HEK293T (cell line): ENCODE measurements around the gene BACH1.

Source experiments
- CTCF ChIA-PET: fragments of 350-600 bp; formaldehyde crosslinking; extraction: SDS; loops from one replicate; lab custom pipeline; 2021; ENCODE audit warnings: antibody characterized with exemption, inconsistent platforms; lab: Yijun Ruan, JAX
- POLR2A ChIA-PET: fragments of 350-600 bp; formaldehyde crosslinking; extraction: SDS; loops from one replicate; lab custom pipeline; 2020; ENCODE audit warnings: antibody characterized with exemption, inconsistent platforms; lab: Yijun Ruan, JAX
- DNase-seq: peaks from one replicate; pipeline ENCODE4 v3.0.0; 2012; ENCODE audit warnings: mixed read lengths; ENCODE audit errors: extremely low spot score
- ARNT ChIP-seq: fragments of 450-650 bp; IDR thresholded peaks from 2 replicates; pipeline ENCODE4 v1.6.1; 2017; ENCODE audit warnings: mild to moderate bottlenecking
- BHLHE40 ChIP-seq: fragments of 450-650 bp; IDR thresholded peaks from 2 replicates; pipeline ENCODE4 v1.6.1; 2016; ENCODE audit warnings: mild to moderate bottlenecking, moderate library complexity, borderline replicate concordance
- CTBP1 ChIP-seq: fragments of 450-650 bp; IDR thresholded peaks from 2 replicates; pipeline ENCODE4 v1.6.1; 2016; ENCODE audit warnings: borderline replicate concordance
- ELF4 ChIP-seq: fragments of 450-650 bp; IDR thresholded peaks from 2 replicates; pipeline ENCODE4 v1.6.1; 2017; ENCODE audit warnings: antibody characterized with exemption
- FOXA1 ChIP-seq: fragments of 450-650 bp; IDR thresholded peaks from 2 replicates; pipeline ENCODE4 v1.6.1; 2016; ENCODE audit warnings: mild to moderate bottlenecking
- FOXK2 ChIP-seq: fragments of 450-650 bp; IDR thresholded peaks from 2 replicates; pipeline ENCODE4 v1.6.1; 2016; ENCODE audit warnings: mild to moderate bottlenecking
- FOXM1 ChIP-seq: fragments of 450-650 bp; IDR thresholded peaks from 2 replicates; pipeline ENCODE4 v1.6.1; 2017; ENCODE audit warnings: mild to moderate bottlenecking, borderline replicate concordance
- HDGF ChIP-seq: fragments of 450-650 bp; IDR thresholded peaks from 2 replicates; pipeline ENCODE4 v1.6.1; 2017; ENCODE audit warnings: antibody characterized with exemption, borderline replicate concordance
- L3MBTL2 ChIP-seq: fragments of 450-650 bp; conservative IDR thresholded peaks from 2 replicates; pipeline ENCODE4 v1.6.1; 2016; ENCODE audit warnings: mild to moderate bottlenecking
- LEF1 ChIP-seq: fragments of 450-650 bp; IDR thresholded peaks from 2 replicates; pipeline ENCODE4 v1.6.1; 2017; ENCODE audit warnings: mild to moderate bottlenecking, borderline replicate concordance
- NFRKB ChIP-seq: fragments of 450-650 bp; IDR thresholded peaks from 2 replicates; pipeline ENCODE4 v1.6.1; 2016; ENCODE audit warnings: mild to moderate bottlenecking, moderate library complexity
- SP1 ChIP-seq: fragments of 450-650 bp; IDR thresholded peaks from 2 replicates; pipeline ENCODE4 v1.6.1; 2017
- SUZ12 ChIP-seq: fragments of 450-650 bp; IDR thresholded peaks from 2 replicates; pipeline ENCODE4 v1.6.1; 2016; ENCODE audit warnings: mild to moderate bottlenecking
- TARDBP ChIP-seq: fragments of 450-650 bp; IDR thresholded peaks from 2 replicates; pipeline ENCODE4 v1.6.1; 2016
- ZNF384 ChIP-seq: fragments of 450-650 bp; IDR thresholded peaks from 2 replicates; pipeline ENCODE4 v1.6.1; 2016
- TF ChIP-seq, protein P1 (sequence below): fragments of 450-650 bp; IDR thresholded peaks from 2 replicates; pipeline ENCODE4 v1.6.1; 2016

BACH1 gene

DNA sequence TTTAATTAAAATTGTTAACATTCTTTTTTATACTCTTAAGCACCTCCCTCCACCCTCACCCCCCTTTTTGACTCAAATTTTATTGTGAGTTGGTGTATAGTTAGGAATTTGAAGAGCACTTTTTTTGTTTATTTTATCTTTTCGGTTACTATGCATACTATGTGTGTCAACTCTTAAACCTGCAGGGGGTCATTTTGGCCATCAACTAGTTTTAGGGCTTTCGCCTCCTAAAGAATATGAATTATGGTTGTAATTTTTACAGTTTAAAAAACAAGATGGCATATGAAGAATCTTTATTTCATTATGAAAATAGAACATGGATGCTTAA lies 9.7 kb downstream of the BACH1 start:
- no peak for DNase-seq
- TF ChIP-seq CTBP1 = peak; percentile 51; the same call in 1 of the 2 replicates
- no peak for TF ChIP-seq TARDBP
- TF ChIP-seq, protein P1, sequence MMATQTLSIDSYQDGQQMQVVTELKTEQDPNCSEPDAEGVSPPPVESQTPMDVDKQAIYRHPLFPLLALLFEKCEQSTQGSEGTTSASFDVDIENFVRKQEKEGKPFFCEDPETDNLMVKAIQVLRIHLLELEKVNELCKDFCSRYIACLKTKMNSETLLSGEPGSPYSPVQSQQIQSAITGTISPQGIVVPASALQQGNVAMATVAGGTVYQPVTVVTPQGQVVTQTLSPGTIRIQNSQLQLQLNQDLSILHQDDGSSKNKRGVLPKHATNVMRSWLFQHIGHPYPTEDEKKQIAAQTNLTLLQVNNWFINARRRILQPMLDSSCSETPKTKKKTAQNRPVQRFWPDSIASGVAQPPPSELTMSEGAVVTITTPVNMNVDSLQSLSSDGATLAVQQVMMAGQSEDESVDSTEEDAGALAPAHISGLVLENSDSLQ = peak; percentile 51; the same call in 1 of the 2 replicates
- CTCF ChIA-PET = no interaction called here
- POLR2A ChIA-PET = no interaction called here

DNA sequence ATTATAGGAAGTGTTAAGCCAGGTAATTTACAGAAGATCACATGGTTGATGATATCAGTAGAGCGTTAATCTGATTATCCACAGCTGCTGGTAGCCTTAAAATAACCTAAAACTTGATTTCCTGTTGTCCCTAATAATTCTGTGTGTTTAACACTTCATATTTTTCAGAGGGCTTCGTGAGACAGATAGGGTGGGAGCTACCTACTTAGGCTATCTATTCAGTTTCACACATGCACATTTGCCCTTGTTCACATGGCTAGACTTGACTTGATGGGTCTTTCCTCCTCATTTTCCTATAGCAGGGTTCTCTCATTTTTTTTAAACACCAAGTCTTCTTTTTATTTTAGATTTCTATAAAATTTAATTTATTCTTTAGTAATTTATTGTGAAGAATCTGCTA lies 11.0 kb downstream of the BACH1 start:
- TF ChIP-seq L3MBTL2 = no peak
- TF ChIP-seq SUZ12 = no peak
- TF ChIP-seq SP1 = no peak
- TF ChIP-seq TARDBP = no peak
- no peak for TF ChIP-seq FOXM1
- TF ChIP-seq, protein P1 = no peak
- no peak for TF ChIP-seq ARNT
- TF ChIP-seq BHLHE40 = no peak
- no peak for TF ChIP-seq FOXK2
- no peak for TF ChIP-seq ELF4
- POLR2A ChIA-PET = no interaction called here
- CTCF ChIA-PET = no interaction called here

DNA sequence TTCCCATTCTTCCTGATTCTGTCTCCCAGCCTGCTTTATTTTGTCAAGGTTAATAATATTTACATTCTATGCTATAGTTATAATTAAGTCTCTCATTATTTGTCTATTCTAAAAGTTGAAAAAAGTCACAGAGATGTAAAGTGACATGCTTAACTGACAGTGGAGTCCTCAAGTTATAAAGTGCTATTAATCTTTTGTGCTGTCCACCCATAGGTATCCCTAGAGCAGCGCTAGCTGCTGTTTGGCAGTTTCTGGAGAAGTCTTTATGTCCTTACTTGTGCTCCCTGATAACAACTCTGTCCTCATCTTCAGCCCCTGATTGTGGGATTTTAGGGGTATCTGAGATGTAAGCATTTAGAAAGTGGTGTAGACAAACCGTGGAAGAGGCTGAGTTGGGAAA lies 13.1 kb downstream of the BACH1 start:
- no peak for TF ChIP-seq LEF1
- no peak for TF ChIP-seq SUZ12
- no peak for TF ChIP-seq FOXK2
- no peak for TF ChIP-seq ZNF384
- no peak for TF ChIP-seq BHLHE40
- ChIA-PET CTCF (no interaction called here), POLR2A (no interaction called here)
- DNase-seq = no peak

More for the DNA sequence above, 11.0 kb downstream of the BACH1 start:
- no peak for DNase-seq

DNA sequence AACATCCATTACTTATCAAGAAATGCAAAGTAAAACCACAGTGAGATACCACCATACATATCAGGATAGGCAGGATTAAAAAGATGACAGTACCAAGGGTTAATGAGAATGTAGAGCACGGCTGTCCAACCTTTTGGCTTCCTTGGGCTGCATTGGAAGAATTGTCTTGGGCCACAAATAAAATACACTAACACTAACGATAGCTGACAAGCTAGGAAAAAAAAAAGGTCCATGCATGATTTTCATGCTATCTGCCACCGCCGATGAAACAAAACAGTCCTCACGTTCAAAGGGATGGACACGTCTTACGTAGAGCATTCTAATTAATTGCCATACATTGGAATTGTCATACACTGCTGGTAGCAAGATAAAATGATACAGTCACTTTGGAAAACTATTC lies 14.3 kb downstream of the BACH1 start:
- POLR2A ChIA-PET = no interaction called here
- CTCF ChIA-PET = no interaction called here
- TF ChIP-seq TARDBP = no peak
- no peak for TF ChIP-seq NFRKB
- TF ChIP-seq ARNT = no peak
- TF ChIP-seq ZNF384 = no peak
- no peak for TF ChIP-seq L3MBTL2
- TF ChIP-seq BHLHE40 = no peak
- no peak for TF ChIP-seq SUZ12
- TF ChIP-seq FOXK2 = no peak
- TF ChIP-seq SP1 = no peak
- no peak for TF ChIP-seq FOXA1
- no peak for TF ChIP-seq FOXM1
- TF ChIP-seq LEF1 = no peak
- TF ChIP-seq CTBP1 = no peak
- no peak for TF ChIP-seq ELF4
- TF ChIP-seq, protein P1 = no peak
- no peak for TF ChIP-seq HDGF
- DNase-seq = no peak

DNA sequence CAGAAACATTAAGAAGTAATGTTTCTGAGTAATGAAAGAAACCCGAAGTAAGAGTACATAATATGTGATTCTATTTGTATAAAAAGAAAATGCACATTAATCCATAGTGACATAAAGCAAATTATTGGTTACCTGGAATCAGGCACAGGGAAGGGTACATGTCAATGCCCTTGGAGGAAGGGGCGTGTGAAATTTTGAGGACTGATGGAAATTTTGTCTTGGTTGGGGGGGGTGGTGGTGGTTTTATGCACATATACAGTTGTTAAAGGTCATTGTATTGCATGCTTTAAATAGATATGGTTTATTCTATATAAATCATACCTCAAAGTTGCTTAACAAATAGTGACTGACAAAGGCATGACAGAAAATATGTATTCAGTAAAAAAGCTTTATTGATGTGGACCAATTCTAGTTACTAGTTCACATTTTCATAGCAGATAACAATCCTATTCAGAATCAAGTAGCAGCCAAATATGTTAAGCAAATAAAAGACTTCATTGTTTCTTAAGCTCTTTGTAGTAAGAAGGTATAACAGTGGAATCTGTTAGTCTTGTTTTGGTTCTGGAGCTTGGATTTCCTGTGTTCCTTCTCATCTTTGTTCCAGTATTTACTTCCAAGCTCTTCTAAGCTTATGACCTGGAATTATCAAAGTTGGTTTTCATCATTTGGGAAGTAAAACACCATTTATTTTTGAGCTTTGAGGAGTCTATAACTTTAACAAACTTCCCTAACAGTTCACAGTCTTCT lies 15.1 kb downstream of the BACH1 start:
- CTCF ChIA-PET = interaction anchor here (0.9 to 1.0 kb wide), 2 partner anchors 11 to 22 kb away, joined by 3 to 6 read pairs; no protein-coding TSS in a partner anchor
- DNase-seq = no peak
- TF ChIP-seq ELF4 = no peak
- no peak for TF ChIP-seq HDGF
- no peak for TF ChIP-seq L3MBTL2
- TF ChIP-seq SP1 = no peak
- TF ChIP-seq FOXK2 = no peak
- no peak for TF ChIP-seq ARNT
- no peak for TF ChIP-seq LEF1
- TF ChIP-seq FOXA1 = no peak
- POLR2A ChIA-PET = no interaction called here

DNA sequence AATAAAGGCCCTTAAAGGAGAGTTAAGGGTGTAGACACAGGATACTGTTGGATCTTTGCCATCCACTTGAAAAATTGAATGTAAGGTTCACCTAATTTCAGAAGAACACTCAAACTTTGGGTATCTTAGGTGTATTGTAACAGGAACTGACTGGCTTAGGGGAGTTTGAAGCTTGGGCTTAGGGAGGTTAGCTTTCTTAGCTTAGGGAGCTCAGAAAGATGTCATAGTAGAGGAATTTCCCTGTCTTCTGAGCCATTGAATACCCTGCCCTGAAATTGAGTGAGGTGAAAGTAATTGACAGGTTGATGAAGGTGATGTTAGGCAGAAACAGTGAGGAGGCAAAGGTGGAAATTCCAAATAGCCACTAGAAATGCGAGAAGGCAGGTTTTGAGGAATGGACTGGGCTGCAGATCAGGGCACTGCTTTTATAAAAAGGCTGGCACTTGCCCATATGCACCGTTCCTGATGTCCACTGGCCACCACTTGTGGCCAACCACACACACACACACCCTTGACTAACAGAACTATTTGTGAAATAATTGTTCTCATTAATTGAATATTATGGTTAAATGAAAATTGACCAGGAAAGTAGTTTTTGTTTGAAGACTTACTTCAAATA lies 16.5 kb downstream of the BACH1 start:
- no peak for DNase-seq
- TF ChIP-seq NFRKB (no peak), ARNT (no peak), FOXM1 (no peak), L3MBTL2 (no peak), CTBP1 (no peak), FOXA1 (no peak), ELF4 (no peak), HDGF (no peak), BHLHE40 (no peak), SP1 (no peak), FOXK2 (no peak), TARDBP (no peak), LEF1 (no peak), ZNF384 (no peak), SUZ12 (no peak)
- TF ChIP-seq, protein P1 = no peak
- POLR2A ChIA-PET = no interaction called here
- CTCF ChIA-PET = no interaction called here
